A549 (cell line): Measurements from ENCODE around the gene NEGR1.

Source experiments
- CHD2 ChIP-seq: fragments of 150-350 bp; IDR thresholded peaks from 2 replicates; pipeline ENCODE4 v1.6.1; 2014; ENCODE audit warnings: low read length; ENCODE audit not compliant: partially characterized antibody
- ELK1 ChIP-seq: fragments of 150-350 bp; IDR thresholded peaks from 2 replicates; pipeline ENCODE4 v1.6.1; 2014; ENCODE audit warnings: low read depth, mild to moderate bottlenecking, low read length
- EP300 ChIP-seq, 2 experiments: fragments of >200 bp; sonication (Bioruptor Twin); formaldehyde crosslinking; IDR thresholded peaks; 2 replicates in 1 of 2; 3 replicates in 1 of 2; pipeline ENCODE4 v1.6.1; 2016 to 2017
- POLR2AphosphoS2 ChIP-seq: conservative IDR thresholded peaks from 2 replicates; pipeline ENCODE4 v1.6.1; 2012; ENCODE audit warnings: low read length, improper control_type of control experiment, inconsistent platforms
- REST ChIP-seq: fragments of 200-600 bp; sonication (generic); IDR thresholded peaks from 2 replicates; pipeline ENCODE4 v1.6.1; 2016; ENCODE audit warnings: antibody characterized with exemption, mild to moderate bottlenecking, moderate library complexity
- TF ChIP-seq, protein P1 (sequence below): IDR thresholded peaks from 2 replicates; pipeline ENCODE4 v1.6.1; 2012
- TF ChIP-seq, protein P2 (sequence below): IDR thresholded peaks from 2 replicates; pipeline ENCODE4 v1.6.1; 2012; ENCODE audit warnings: low read depth, borderline replicate concordance

GRCh38 chr1:71645015-71645414, 637.3 kb downstream of the NEGR1 start:
- no peak for TF ChIP-seq REST
- TF ChIP-seq, protein P1, sequence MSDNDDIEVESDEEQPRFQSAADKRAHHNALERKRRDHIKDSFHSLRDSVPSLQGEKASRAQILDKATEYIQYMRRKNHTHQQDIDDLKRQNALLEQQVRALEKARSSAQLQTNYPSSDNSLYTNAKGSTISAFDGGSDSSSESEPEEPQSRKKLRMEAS: no peak
- no peak for TF ChIP-seq ELK1
- no peak for TF ChIP-seq EP300 (IDR thresholded peaks at IDR 0.05)
- TF ChIP-seq, protein P2, sequence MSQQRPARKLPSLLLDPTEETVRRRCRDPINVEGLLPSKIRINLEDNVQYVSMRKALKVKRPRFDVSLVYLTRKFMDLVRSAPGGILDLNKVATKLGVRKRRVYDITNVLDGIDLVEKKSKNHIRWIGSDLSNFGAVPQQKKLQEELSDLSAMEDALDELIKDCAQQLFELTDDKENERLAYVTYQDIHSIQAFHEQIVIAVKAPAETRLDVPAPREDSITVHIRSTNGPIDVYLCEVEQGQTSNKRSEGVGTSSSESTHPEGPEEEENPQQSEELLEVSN: no peak
- TF ChIP-seq POLR2AphosphoS2: no peak
- TF ChIP-seq CHD2: no peak
